ENCODE results near the gene DLX5.

DNA sequence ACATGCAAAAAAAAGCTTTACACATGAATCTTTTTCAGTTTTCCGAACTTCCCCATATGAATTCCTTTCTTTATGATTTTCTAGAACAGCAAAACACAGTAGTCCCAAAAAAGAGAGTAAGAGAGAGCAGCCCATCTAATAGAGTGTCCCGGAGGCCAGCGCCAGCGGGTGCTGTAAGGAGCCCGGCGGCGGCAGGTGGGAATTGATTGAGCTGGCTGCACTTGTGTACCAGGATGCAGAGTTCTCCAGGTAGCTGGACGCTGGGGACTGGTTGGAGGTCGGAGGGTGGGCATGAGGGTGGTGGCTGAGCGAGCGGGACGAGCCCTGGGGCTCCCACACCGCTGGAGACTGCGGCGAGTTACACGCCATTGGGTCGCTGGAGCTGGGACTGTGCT lies 4.0 kb downstream of the DLX5 start:
- TF ChIP-seq, protein P1, sequence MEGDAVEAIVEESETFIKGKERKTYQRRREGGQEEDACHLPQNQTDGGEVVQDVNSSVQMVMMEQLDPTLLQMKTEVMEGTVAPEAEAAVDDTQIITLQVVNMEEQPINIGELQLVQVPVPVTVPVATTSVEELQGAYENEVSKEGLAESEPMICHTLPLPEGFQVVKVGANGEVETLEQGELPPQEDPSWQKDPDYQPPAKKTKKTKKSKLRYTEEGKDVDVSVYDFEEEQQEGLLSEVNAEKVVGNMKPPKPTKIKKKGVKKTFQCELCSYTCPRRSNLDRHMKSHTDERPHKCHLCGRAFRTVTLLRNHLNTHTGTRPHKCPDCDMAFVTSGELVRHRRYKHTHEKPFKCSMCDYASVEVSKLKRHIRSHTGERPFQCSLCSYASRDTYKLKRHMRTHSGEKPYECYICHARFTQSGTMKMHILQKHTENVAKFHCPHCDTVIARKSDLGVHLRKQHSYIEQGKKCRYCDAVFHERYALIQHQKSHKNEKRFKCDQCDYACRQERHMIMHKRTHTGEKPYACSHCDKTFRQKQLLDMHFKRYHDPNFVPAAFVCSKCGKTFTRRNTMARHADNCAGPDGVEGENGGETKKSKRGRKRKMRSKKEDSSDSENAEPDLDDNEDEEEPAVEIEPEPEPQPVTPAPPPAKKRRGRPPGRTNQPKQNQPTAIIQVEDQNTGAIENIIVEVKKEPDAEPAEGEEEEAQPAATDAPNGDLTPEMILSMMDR (IDR thresholded peaks at IDR 0.05) = no peak
- TF ChIP-seq POLR2A (IDR thresholded peaks at IDR 0.05) = no peak
